PFSK-1 (cell line): Measurements from ENCODE around the gene ACSS2.

Source experiments
- POLR2AphosphoS5 ChIP-seq: IDR thresholded peaks from 2 replicates; pipeline ENCODE4 v1.6.1; 2012; ENCODE audit warnings: low read depth, mild to moderate bottlenecking, control low read depth, low read length, moderate library complexity
- REST ChIP-seq, 2 experiments: IDR thresholded peaks; 2 replicates each; pipeline versions ENCODE4 v1.6.1 to v1.8.0; 2011 to 2012; ENCODE audit warnings: low read depth in 2 of 2, low read length in 2 of 2, control low read depth in 1 of 2, inconsistent platforms in 1 of 2, mild to moderate bottlenecking in 1 of 2, moderate library complexity in 1 of 2; ENCODE audit not compliant: insufficient read depth in 1 of 2
- SIN3A ChIP-seq: IDR thresholded peaks from 2 replicates; pipeline ENCODE4 v1.6.1; 2012; ENCODE audit warnings: mild to moderate bottlenecking, low read length, moderate library complexity, borderline replicate concordance; ENCODE audit not compliant: insufficient read depth
- TAF1 ChIP-seq: IDR thresholded peaks from 2 replicates; pipeline ENCODE4 v1.6.1; 2012; ENCODE audit warnings: low read length, control low read depth, borderline replicate concordance; ENCODE audit not compliant: insufficient read depth

- TF ChIP-seq POLR2AphosphoS5, result no peak
- no peak for TF ChIP-seq SIN3A
- no peak for TF ChIP-seq TAF1
- TF ChIP-seq REST (IDR thresholded peaks at IDR 0.05; ENCODE audit: insufficient read depth in 1 of 2, low read depth in 2 of 2, low read length in 2 of 2), result no peak
Measured at GRCh38 chr20:34940081-34940481, 63.7 kb downstream of the ACSS2 start.
